ENCODE results near the gene SPACA4. TPM values are rescaled to one million over a fixed set of nuclear protein-coding genes. Genes with fewer than 3 reads are reported as not detected.
"Not testable (repeated sequence)": the region's sequence is repeated elsewhere in the genome, so short reads cannot be mapped to it uniquely, and the experiment has no call there.

Gene SPACA4
- polyA plus RNA-seq, 3 donors, result not detected

DNA sequence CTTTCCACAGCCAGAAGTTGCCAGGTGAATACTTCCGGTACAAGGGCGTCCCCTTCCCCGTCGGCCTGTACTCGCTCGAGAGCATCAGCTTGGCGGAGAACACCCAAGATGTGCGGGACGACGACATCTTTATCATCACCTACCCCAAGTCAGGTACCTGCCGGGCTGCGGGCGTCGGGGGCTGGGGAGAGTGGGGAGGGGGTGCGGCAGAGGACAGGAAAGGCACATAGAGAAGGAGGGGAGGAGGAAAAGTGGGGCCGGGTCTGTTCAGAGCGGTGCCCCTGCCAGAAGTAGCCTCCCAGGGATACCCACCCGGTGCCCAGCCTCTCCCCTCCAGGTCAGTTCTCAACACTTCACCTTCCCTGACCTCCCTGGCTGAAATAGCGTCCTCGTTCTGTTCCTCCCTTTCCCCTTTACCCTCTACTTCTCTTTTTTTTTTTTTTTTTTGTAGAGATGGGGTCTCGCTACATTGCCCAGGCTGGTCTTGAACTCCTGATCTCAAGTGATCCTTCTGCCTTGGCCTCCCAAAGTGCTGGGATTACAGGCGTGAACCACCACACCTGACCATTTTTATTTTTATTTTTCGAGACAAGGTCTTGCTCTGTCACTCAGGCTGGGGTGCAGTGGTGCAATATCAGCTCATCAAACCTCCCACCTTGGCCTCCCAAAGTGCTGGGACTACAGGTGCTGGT lies 30.5 kb upstream of the SPACA4 start:
- H3K4me3 ChIP-seq (replicated peaks in 1 of 3; ENCODE audit: low read depth in 2 of 3, low read length in 3 of 3), result no peak overlapping the region
- H4K20me1 ChIP-seq (ENCODE audit: insufficient read depth, low read length), result no peaks in the 10 kb centered on the region
- Mint-ChIP-seq H3K4me3 (peak overlapping the region in 1 of 2 donors; percentile 16), H3K36me3 (no peaks in the 10 kb centered on the region), H3K9me3 (peaks cover 0 to 5% (median 0%) of the 10 kb centered on the region in 7 donors), H3K27me3 (ENCODE audit: low read depth in 3 of 3) (peaks cover 3 to 10% (median 5%) of the 10 kb centered on the region in 3 donors), H3K27ac (peak overlapping the region in 1 of 7 donors; percentile 2), H3K4me1 (no peaks in the 10 kb centered on the region)
- H3K9me3 ChIP-seq (replicated peaks in 1 of 2; ENCODE audit: control insufficient read depth in 1 of 2, insufficient read depth in 1 of 2, low read length in 2 of 2), result no peaks in the 10 kb centered on the region
- no peak for DNase-seq
- H3K79me2 ChIP-seq (ENCODE audit: insufficient read depth, low read length), result no peaks in the 10 kb centered on the region
- no peak overlapping the region for H3K4me2 ChIP-seq (replicated peaks; ENCODE audit: extremely low read depth, low read length, poor library complexity, severe bottlenecking)
- no peak overlapping the region for H2AFZ ChIP-seq (ENCODE audit: insufficient read depth, low read depth, low read length, poor library complexity, severe bottlenecking)
- no peaks in the 10 kb centered on the region for H3K36me3 ChIP-seq (replicated peaks in 1 of 2; ENCODE audit: control insufficient read depth in 1 of 2, insufficient read depth in 2 of 2, low read length in 2 of 2)
- H3K4me1 ChIP-seq (ENCODE audit: control insufficient read depth in 1 of 2, insufficient read depth in 2 of 2, low read length in 2 of 2), result no peaks in the 10 kb centered on the region
- H3K27me3 ChIP-seq (ENCODE audit: control insufficient read depth in 2 of 2, insufficient read depth in 2 of 2, low read length in 2 of 2), result no peaks in the 10 kb centered on the region
- TF ChIP-seq, protein P1, sequence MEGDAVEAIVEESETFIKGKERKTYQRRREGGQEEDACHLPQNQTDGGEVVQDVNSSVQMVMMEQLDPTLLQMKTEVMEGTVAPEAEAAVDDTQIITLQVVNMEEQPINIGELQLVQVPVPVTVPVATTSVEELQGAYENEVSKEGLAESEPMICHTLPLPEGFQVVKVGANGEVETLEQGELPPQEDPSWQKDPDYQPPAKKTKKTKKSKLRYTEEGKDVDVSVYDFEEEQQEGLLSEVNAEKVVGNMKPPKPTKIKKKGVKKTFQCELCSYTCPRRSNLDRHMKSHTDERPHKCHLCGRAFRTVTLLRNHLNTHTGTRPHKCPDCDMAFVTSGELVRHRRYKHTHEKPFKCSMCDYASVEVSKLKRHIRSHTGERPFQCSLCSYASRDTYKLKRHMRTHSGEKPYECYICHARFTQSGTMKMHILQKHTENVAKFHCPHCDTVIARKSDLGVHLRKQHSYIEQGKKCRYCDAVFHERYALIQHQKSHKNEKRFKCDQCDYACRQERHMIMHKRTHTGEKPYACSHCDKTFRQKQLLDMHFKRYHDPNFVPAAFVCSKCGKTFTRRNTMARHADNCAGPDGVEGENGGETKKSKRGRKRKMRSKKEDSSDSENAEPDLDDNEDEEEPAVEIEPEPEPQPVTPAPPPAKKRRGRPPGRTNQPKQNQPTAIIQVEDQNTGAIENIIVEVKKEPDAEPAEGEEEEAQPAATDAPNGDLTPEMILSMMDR (IDR thresholded peaks at IDR 0.05), result no peak
- WGBS (ENCODE audit: insufficient coverage), result 80% methylated on average over 1 of the region's 23 CpGs
- intact Hi-C loops (cut with micrococcal nuclease), result no loop called here
- H3K9ac ChIP-seq (ENCODE audit: insufficient read depth, low read length, poor library complexity, severe bottlenecking), result no peak overlapping the region
- no peak overlapping the region for H3K27ac ChIP-seq (ENCODE audit: low read depth in 1 of 2, low read length in 2 of 2)

DNA sequence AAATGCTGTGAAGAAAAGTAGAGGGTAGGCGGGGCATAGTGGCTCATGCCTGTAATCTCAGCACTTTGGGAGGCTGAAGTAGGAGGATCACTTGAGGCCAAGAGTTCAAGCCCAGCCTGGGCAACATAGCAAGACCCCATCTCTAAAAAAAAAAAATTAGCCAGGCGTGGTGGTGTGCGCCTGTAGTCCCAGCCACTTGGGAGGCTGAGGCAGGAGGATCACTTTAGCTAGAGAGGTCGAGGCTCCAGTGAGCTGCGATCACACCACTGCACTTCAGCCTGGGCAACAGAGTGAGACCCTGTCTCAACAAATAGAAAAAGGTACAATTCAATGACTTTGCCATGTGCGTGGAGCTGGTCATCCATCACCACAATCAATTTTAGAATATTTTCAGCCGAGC lies 28.6 kb upstream of the SPACA4 start:
- H3K27me3 ChIP-seq (ENCODE audit: control insufficient read depth in 2 of 2, insufficient read depth in 2 of 2, low read length in 2 of 2); H3K27me3 Mint-ChIP-seq (ENCODE audit: low read depth in 3 of 3); H3K36me3 ChIP-seq (replicated peaks in 1 of 2; ENCODE audit: control insufficient read depth in 1 of 2, insufficient read depth in 2 of 2, low read length in 2 of 2); H3K4me1 Mint-ChIP-seq; intact Hi-C loops (cut with micrococcal nuclease); H3K4me1 ChIP-seq (ENCODE audit: control insufficient read depth in 1 of 2, insufficient read depth in 2 of 2, low read length in 2 of 2); H3K9me3 Mint-ChIP-seq; H2AFZ ChIP-seq (ENCODE audit: insufficient read depth, low read depth, low read length, poor library complexity, severe bottlenecking); H3K27ac Mint-ChIP-seq; H3K4me2 ChIP-seq (replicated peaks; ENCODE audit: extremely low read depth, low read length, poor library complexity, severe bottlenecking); H3K27ac ChIP-seq (ENCODE audit: low read depth in 1 of 2, low read length in 2 of 2); H3K4me3 ChIP-seq (replicated peaks in 1 of 3; ENCODE audit: low read depth in 2 of 3, low read length in 3 of 3); H3K9ac ChIP-seq (ENCODE audit: insufficient read depth, low read length, poor library complexity, severe bottlenecking); H3K4me3 Mint-ChIP-seq; H4K20me1 ChIP-seq (ENCODE audit: insufficient read depth, low read length); H3K9me3 ChIP-seq (replicated peaks in 1 of 2; ENCODE audit: control insufficient read depth in 1 of 2, insufficient read depth in 1 of 2, low read length in 2 of 2); H3K36me3 Mint-ChIP-seq; DNase-seq; H3K79me2 ChIP-seq (ENCODE audit: insufficient read depth, low read length): not testable (repeated sequence)
- 95% methylated on average over 5 of the region's 7 CpGs for WGBS (ENCODE audit: insufficient coverage)
